ENCODE results near the gene OVOL1. TPM values are rescaled to one million over a fixed set of nuclear protein-coding genes. Genes with fewer than 3 reads are reported as not detected.
A peak's percentile ranks its signal among the peaks of the same experiment; 100 is the strongest.

Gene OVOL1
- total RNA-seq, 1 donor = not detected

DNA sequence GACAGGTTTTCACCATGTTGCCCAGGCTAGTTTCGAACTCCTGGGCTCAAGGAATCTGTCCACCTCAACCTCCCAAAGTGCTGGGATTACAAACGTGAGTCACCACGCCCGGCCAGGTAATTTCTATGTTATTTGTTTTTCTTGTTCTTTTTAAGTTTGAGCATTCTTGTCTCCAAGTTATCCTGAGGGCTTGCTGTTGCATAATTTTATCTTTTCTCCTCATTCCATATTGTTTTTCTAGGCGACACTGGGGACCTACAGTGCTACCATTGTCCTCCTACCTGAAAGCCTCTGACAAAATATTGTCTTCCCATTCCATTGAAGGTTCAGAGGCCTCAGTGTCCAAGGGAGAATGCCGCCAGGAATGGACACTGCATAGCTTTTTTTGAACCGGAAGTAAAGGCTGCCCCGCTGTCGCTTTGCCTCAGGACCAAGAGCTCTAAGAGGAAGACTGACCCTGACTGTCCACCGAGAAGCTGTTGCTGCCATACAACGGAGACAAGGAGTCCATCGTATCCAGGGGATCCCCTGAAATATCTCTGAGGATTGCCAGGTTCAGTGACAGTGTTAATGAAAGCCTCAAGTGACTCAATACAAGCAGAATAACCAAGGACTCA, 15.8 kb upstream of the OVOL1 start:
- H3K4me3 ChIP-seq (ENCODE audit: low read depth, low read length) = no peak overlapping the region
- DNase-seq (ENCODE audit: low read depth) = no peak
- TF ChIP-seq, protein P1, sequence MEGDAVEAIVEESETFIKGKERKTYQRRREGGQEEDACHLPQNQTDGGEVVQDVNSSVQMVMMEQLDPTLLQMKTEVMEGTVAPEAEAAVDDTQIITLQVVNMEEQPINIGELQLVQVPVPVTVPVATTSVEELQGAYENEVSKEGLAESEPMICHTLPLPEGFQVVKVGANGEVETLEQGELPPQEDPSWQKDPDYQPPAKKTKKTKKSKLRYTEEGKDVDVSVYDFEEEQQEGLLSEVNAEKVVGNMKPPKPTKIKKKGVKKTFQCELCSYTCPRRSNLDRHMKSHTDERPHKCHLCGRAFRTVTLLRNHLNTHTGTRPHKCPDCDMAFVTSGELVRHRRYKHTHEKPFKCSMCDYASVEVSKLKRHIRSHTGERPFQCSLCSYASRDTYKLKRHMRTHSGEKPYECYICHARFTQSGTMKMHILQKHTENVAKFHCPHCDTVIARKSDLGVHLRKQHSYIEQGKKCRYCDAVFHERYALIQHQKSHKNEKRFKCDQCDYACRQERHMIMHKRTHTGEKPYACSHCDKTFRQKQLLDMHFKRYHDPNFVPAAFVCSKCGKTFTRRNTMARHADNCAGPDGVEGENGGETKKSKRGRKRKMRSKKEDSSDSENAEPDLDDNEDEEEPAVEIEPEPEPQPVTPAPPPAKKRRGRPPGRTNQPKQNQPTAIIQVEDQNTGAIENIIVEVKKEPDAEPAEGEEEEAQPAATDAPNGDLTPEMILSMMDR (IDR thresholded peaks at IDR 0.05; ENCODE audit: insufficient read depth, low read depth, low read length) = no peak

DNA sequence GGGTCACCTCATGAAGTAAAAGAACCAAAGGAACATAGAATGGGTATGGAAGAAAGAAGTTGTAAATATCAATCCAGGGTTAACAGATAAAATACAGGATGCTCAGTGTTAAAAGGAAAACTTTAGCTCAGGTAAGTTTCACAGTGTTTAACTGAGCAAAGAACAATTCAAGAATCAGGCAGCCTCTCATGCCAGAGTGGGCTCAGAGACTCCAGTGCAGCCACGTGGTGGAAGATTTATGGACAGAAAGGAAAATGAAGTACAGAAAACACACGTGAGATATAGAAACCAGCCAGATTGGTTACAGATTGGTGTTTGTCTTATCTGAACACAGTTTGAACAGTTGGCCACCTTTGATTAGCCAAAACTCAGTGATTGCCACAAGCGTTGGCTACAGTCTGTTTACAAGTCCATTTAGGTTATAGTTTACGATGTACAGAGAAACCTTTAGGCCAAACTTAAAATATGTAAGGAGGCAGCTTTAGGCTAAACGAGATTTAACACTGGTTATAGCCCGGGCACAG, 15.2 kb upstream of the OVOL1 start:
- TF ChIP-seq, protein P1 (IDR thresholded peaks at IDR 0.05; ENCODE audit: insufficient read depth, low read depth, low read length) = no peak
- DNase-seq (ENCODE audit: low read depth) = no peak

DNA sequence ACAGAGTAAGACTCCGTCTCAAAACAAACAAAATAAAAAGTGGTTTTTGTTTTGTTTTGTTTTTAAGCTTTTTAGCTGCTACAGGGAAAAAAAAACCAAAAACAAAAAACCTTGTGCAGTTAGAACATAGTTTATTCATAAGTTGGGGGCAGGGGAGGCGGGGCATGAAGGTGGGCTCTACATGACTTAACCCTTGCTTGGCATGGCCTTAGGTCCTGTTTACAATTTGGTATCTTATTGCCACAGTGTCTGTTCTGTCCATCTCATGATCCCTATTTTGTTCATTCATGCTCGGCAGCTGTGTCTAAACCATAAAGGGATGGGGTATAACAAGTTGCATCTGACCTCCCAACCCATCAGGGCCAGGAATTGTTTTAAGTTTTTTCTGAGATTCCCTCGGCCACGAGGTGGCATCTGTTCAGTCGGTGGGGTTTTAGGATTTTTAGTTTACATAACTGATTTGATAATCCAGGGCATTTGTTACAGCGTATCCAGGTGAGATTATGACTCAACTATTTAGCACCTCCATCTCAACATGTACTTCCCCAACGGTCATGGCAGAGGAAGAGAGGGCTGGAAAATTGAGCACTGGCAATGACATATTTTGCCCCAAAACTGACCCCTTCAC, 13.0 kb upstream of the OVOL1 start:
- DNase-seq (ENCODE audit: low read depth) = peak; percentile 14
- H3K4me3 ChIP-seq (ENCODE audit: low read depth, low read length) = no peak overlapping the region
- TF ChIP-seq, protein P1 (IDR thresholded peaks at IDR 0.05; ENCODE audit: insufficient read depth, low read depth, low read length) = no peak

More for the DNA sequence above, 15.2 kb upstream of the OVOL1 start:
- H3K4me3 ChIP-seq (ENCODE audit: low read depth, low read length) = no peak overlapping the region

DNA sequence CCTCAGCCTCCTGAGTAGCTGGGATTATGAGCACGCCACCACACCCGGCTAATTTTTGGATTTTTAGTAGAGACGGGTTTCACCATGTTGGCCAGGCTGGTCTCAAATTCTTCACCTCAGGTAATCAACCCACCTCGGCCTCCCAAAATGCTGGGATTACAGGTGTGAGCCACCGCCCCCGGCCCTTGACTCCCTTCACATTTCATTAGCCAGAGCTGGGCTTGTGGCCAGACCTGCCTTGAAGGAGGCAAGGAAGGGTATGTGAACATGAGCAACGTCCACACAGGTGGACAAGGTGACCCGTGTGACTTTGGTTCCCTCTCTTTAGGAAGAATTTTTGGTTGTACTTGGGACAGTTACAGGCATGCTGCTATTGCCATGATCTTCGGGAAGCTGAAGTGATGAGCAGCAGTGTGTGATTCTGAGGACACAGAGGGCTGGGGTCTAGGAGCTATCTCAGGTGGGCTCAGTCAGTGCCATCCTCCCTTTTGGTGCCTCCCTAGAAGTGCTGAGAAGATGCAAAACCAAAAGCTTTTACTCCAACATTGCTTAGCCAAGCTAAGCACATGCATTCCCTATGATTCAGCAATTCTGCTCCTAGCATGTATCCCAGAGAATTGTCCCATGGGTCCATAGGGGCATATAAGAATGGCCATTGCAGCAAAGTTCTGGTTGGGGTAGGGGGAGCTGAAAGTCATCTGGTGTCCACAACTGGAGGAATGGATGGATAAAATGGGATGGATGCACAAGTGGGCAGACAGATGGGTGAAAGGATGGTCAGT, 12.1 kb upstream of the OVOL1 start:
- DNase-seq (ENCODE audit: low read depth) = no peak
- TF ChIP-seq, protein P1 (IDR thresholded peaks at IDR 0.05; ENCODE audit: insufficient read depth, low read depth, low read length) = no peak
- no peak overlapping the region for H3K4me3 ChIP-seq (ENCODE audit: low read depth, low read length)

DNA sequence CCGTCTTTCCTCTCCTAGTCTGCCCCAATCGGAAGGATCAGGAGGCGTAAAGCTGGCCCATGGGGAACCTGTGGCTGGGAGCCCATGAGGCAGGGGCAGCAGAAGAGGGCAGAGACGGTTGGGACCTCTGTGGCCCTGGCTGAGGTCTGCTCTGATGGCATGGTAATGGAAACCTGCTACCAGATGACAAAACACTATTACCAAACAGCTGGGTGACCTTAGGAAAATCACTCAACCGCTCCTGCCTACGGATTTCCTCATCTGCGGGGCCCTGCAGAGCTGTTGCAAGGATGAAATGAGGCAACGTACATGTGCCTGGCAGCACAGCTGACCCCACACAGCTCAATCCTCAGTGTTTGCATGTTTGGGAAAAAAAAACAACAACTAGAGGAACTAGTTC, 10.7 kb upstream of the OVOL1 start:
- no peak overlapping the region for H3K4me3 ChIP-seq (ENCODE audit: low read depth, low read length)
- peak; percentile 88 for DNase-seq (ENCODE audit: low read depth)
- TF ChIP-seq, protein P1 (IDR thresholded peaks at IDR 0.05; ENCODE audit: insufficient read depth, low read depth, low read length) = no peak

DNA sequence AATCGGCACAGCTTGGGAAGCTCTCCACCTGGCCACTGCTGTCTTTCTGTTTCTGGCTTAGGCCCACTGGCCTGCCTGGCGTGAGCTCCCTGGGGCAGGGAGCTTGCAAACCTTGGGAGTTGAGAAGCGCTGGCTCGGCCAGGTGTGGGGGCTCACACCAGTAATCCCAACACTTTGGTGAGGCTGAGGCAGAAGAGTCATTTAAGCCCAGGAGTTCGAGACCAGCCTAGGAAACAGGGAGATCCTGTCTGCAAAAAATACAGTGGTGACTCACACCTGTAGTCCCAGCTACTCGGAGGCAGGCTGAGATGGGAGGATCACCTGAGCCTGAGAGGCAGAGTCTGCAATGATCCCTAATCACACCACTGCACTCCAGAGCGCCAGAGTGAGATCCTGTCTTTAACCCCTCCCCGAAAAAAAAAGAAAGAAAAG, 10.1 kb upstream of the OVOL1 start:
- DNase-seq (ENCODE audit: low read depth) = no peak
- TF ChIP-seq, protein P1 (IDR thresholded peaks at IDR 0.05; ENCODE audit: insufficient read depth, low read depth, low read length) = no peak

More for the DNA sequence above, 10.1 kb upstream of the OVOL1 start:
- H3K4me3 ChIP-seq (ENCODE audit: low read depth, low read length) = no peak overlapping the region

Data from fibroblast of villous mesenchyme (primary cell).